Lower lobe of right lung (tissue), 2 donors: ENCODE data around the gene PITPNM3. TPM values are rescaled to one million over a fixed set of nuclear protein-coding genes. Genes with fewer than 3 reads are reported as not detected.

Experiments used
- ATAC-seq, 2 donors: fragments of 200-7000 bp; cut with Tn5 transposase; one replicate each; pipeline ENCODE4 v1.9.1; 2020 to 2022; ENCODE audit warnings: mild to moderate bottlenecking in 2 of 2, moderate library complexity in 2 of 2
- DNase-seq: peaks from one replicate; pipeline ENCODE4 v3.0.0-alpha.2; 2020
- H3K27ac ChIP-seq: fragments of 200-600 bp; one replicate; pipeline ENCODE4 v1.8.0; 2022
- H3K27me3 ChIP-seq: fragments of 200-600 bp; one replicate; pipeline ENCODE4 v1.8.0; 2022; ENCODE audit warnings: low read depth
- H3K36me3 ChIP-seq: fragments of 200-600 bp; one replicate; pipeline ENCODE4 v1.8.0; 2022; ENCODE audit warnings: mild to moderate bottlenecking
- H3K4me1 ChIP-seq: fragments of 200-600 bp; one replicate; pipeline ENCODE4 v1.8.0; 2022
- H3K4me3 ChIP-seq: fragments of 200-600 bp; one replicate; pipeline ENCODE4 v1.8.0; 2022; ENCODE audit warnings: mild to moderate bottlenecking
- H3K9me3 ChIP-seq: fragments of 200-600 bp; one replicate; pipeline ENCODE4 v1.8.0; 2022
- CTCF ChIP-seq: fragments of 200-600 bp; IDR thresholded peaks from one replicate; pipeline ENCODE4 v1.8.0; 2022; ENCODE audit warnings: antibody characterized with exemption, mild to moderate bottlenecking
- intact Hi-C: fragments of 100-400 bp; cut with DNase I; formaldehyde crosslinking; loops from one replicate; pipeline ENCODE4 v1.11.0; 2022
- total RNA-seq: library from RNA; stranded (reverse); fragmentation: NEBNext Ultra II Directional; extraction: Animal tissue kit (Norgen Biotek cat#: 25700); gene quantifications from one replicate; pipeline ENCODE4 v1.2.1, GENCODE V29; 2021
- donor health status: DM: no; HTN: yes; CAD: no; lungs with severe emphysema.

The PITPNM3 gene
- total RNA-seq, 1 donor from 2014 or later: 12.3 TPM

- no peak overlapping the region for H3K27ac ChIP-seq
- H3K36me3 ChIP-seq: no peaks in the 10 kb centered on the region
- ATAC-seq: no peak
- no peaks in the 10 kb centered on the region for H3K27me3 ChIP-seq
- H3K4me1 ChIP-seq: no peaks in the 10 kb centered on the region
- no peaks in the 10 kb centered on the region for H3K9me3 ChIP-seq
- no peak for DNase-seq
- H3K4me3 ChIP-seq: no peak overlapping the region
- intact Hi-C loops: no loop called here
- TF ChIP-seq CTCF: no peak
Observed at GRCh38 chr17:6508519-6509030, 47.8 kb downstream of the PITPNM3 start.

- intact Hi-C loops: no loop called here
- no peaks in the 10 kb centered on the region for H3K4me1 ChIP-seq
- TF ChIP-seq CTCF: no peak
Observed at GRCh38 chr17:6508016-6508415, 48.3 kb downstream of the PITPNM3 start.

GRCh38 chr17:6507535-6507934, 48.8 kb downstream of the PITPNM3 start:
- intact Hi-C loops: no loop called here
- H3K9me3 ChIP-seq: no peaks in the 10 kb centered on the region
- ATAC-seq (peak; percentile 44 to 54), DNase-seq (no peak)
- no peak for TF ChIP-seq CTCF
- no peaks in the 10 kb centered on the region for H3K4me1 ChIP-seq
- no peaks in the 10 kb centered on the region for H3K27me3 ChIP-seq
- no peak overlapping the region for H3K4me3 ChIP-seq
- no peak overlapping the region for H3K27ac ChIP-seq
- H3K36me3 ChIP-seq: no peaks in the 10 kb centered on the region

More at GRCh38 chr17:6508016-6508415, 48.3 kb downstream of the PITPNM3 start:
- Histone ChIP-seq H3K27me3 (no peaks in the 10 kb centered on the region), H3K4me3 (no peak overlapping the region), H3K9me3 (no peaks in the 10 kb centered on the region), H3K36me3 (no peaks in the 10 kb centered on the region), H3K27ac (no peak overlapping the region)
- ATAC-seq (no peak), DNase-seq (no peak)

- Histone ChIP-seq H3K27me3 (no peaks in the 10 kb centered on the region), H3K4me1 (no peaks in the 10 kb centered on the region), H3K36me3 (no peaks in the 10 kb centered on the region), H3K27ac (no peak overlapping the region), H3K4me3 (no peak overlapping the region), H3K9me3 (no peaks in the 10 kb centered on the region)
- intact Hi-C loops: no loop called here
- peak; percentile 63 to 84 for ATAC-seq
- DNase-seq: peak; percentile 39
- no peak for TF ChIP-seq CTCF
Observed at GRCh38 chr17:6506679-6507231, 49.6 kb downstream of the PITPNM3 start.

GRCh38 chr17:6505425-6506142, 50.8 kb downstream of the PITPNM3 start:
- no peak for TF ChIP-seq CTCF
- Histone ChIP-seq H3K27ac (no peak overlapping the region), H3K4me1 (no peaks in the 10 kb centered on the region), H3K36me3 (no peaks in the 10 kb centered on the region), H3K4me3 (no peak overlapping the region), H3K27me3 (no peaks in the 10 kb centered on the region), H3K9me3 (no peaks in the 10 kb centered on the region)
- ATAC-seq: no peak
- peak; percentile 9 for DNase-seq
- intact Hi-C loops: no loop called here
